ENCODE results near the gene PDXP.

Gene PDXP

GRCh38 chr22:37669586-37669985 is 11.1 kb downstream of the PDXP start:
- Histone ChIP-seq H3K9ac (ENCODE audit: low read length) (no peak overlapping the region), H3K36me3 (ENCODE audit: control insufficient read depth, low read depth, low read length) (peaks cover 19% of the 10 kb centered on the region), H3K27me3 (ENCODE audit: control insufficient read depth, insufficient read depth, low read length) (no peaks in the 10 kb centered on the region), H3K4me1 (ENCODE audit: control insufficient read depth, low read depth, low read length) (peaks cover 2% of the 10 kb centered on the region), H3K27ac (ENCODE audit: low read length) (no peak overlapping the region), H3K4me3 (ENCODE audit: low read length) (no peak overlapping the region), H3K9me3 (ENCODE audit: control insufficient read depth, low read depth, low read length) (no peaks in the 10 kb centered on the region)

GRCh38 chr22:37672206-37672919 is 13.8 kb downstream of the PDXP start:
- no peak overlapping the region for H3K9ac ChIP-seq (ENCODE audit: low read length)

DNA sequence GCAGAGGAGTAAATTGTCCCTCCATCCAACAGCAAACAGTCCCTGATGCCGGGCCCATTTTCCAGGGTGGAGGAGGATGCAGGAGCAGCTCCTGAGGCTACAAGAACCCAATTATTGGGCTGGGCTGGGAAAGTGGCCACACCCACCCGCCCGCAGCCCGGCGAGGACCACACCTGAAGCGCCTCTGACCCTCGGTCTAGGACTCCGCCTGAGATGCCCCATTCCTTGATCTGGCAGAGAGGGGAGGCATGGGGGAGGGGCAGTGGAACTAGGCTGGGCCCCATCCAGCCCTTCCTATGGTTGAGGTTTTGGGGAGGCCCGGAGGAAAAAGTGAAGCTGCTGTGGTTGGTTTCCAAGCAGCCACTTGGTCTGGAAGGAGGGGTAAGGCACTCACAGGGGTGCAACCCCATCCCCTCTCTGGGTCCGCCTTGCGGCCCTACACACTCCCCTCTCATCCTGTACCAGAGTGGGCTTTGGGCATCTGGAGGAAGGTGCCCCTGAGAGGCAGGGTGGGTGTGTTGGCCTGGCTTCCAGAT is 14.5 kb downstream of the PDXP start:
- no peak overlapping the region for H3K4me3 ChIP-seq (ENCODE audit: low read length)
- H3K9ac ChIP-seq (ENCODE audit: low read length), result no peak overlapping the region
- H3K27ac ChIP-seq (ENCODE audit: low read length), result no peak overlapping the region

More at GRCh38 chr22:37672206-37672919, 13.8 kb downstream of the PDXP start:
- Histone ChIP-seq H3K27ac (ENCODE audit: low read length) (no peak overlapping the region), H3K4me1 (ENCODE audit: control insufficient read depth, low read depth, low read length) (peaks cover 11% of the 10 kb centered on the region), H3K27me3 (ENCODE audit: control insufficient read depth, insufficient read depth, low read length) (no peaks in the 10 kb centered on the region), H3K4me3 (ENCODE audit: low read length) (no peak overlapping the region), H3K36me3 (ENCODE audit: control insufficient read depth, low read depth, low read length) (peaks cover 3% of the 10 kb centered on the region), H3K9me3 (ENCODE audit: control insufficient read depth, low read depth, low read length) (no peaks in the 10 kb centered on the region)

GRCh38 chr22:37674248-37674647 is 15.7 kb downstream of the PDXP start:
- H3K9me3 ChIP-seq (ENCODE audit: control insufficient read depth, low read depth, low read length), result no peaks in the 10 kb centered on the region
- no peak overlapping the region for H3K9ac ChIP-seq (ENCODE audit: low read length)
- H3K27ac ChIP-seq (ENCODE audit: low read length), result no peak overlapping the region
- H3K4me1 ChIP-seq (ENCODE audit: control insufficient read depth, low read depth, low read length), result peaks cover 8% of the 10 kb centered on the region
- no peak overlapping the region for H3K4me3 ChIP-seq (ENCODE audit: low read length)
- no peaks in the 10 kb centered on the region for H3K27me3 ChIP-seq (ENCODE audit: control insufficient read depth, insufficient read depth, low read length)
- H3K36me3 ChIP-seq (ENCODE audit: control insufficient read depth, low read depth, low read length), result peaks cover 3% of the 10 kb centered on the region

More for the DNA sequence above, 14.5 kb downstream of the PDXP start:
- Histone ChIP-seq H3K4me1 (ENCODE audit: control insufficient read depth, low read depth, low read length) (peaks cover 8% of the 10 kb centered on the region), H3K9me3 (ENCODE audit: control insufficient read depth, low read depth, low read length) (no peaks in the 10 kb centered on the region), H3K36me3 (ENCODE audit: control insufficient read depth, low read depth, low read length) (peaks cover 3% of the 10 kb centered on the region), H3K27me3 (ENCODE audit: control insufficient read depth, insufficient read depth, low read length) (no peaks in the 10 kb centered on the region)

GRCh38 chr22:37674951-37675929 is 16.7 kb downstream of the PDXP start, which contains the start of gene LGALS1:
TSS of gene LGALS1 (plus strand) at chr22:37675636. CDS start at chr22:37675703, 67 bp downstream.
- Histone ChIP-seq H3K9me3 (ENCODE audit: control insufficient read depth, low read depth, low read length) (no peaks in the 10 kb centered on the region), H3K9ac (ENCODE audit: low read length) (no peak within 1 kb of the TSS), H3K4me3 (ENCODE audit: low read length) (peak within 1 kb of the TSS; percentile 64), H3K4me1 (ENCODE audit: control insufficient read depth, low read depth, low read length) (peaks cover 8% of the 10 kb centered on the region), H3K27me3 (ENCODE audit: control insufficient read depth, insufficient read depth, low read length) (no peaks in the 10 kb centered on the region), H3K36me3 (ENCODE audit: control insufficient read depth, low read depth, low read length) (no peaks in the 10 kb centered on the region), H3K27ac (ENCODE audit: low read length) (no peak within 1 kb of the TSS)

DNA sequence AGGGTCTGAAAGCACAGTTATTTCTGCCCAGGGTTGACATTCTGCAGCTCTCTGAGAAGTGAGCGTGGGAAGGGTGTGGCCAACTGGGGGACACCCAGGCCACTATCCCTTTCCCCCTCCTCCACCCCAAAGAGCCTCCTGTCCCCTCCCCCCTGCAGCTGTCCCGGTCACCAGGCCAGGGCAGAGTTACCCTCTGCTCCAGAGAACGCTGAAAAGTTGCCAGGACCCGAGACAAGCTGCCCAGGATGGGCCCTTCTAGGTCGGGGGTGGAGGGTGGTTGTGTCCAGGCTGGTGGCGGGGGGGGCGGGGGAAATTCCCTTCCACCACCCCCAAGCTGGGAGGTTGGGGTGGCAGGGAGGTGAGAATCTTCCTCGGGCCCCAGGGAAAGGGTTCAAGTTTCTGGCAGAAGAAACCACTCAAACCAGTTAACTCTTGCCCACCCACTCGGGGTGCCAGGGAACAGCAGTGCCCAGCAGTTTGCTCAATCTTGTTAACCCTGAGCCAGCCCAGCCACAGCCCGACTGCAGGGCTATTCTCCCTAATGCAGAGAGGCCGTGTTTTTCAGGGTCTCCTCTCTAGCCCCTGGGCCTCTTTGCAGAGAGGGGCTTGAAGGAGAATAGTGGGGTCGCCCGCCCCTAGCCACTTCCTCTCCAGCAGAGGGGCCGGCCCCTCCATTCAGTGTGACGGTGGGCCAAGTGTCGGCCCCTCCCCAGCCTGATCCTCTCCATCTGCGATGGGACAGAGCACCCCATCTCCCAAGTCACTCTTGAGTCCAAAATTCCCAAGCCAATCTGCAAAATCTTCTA is 17.6 kb downstream of the PDXP start:
- Histone ChIP-seq H3K27me3 (ENCODE audit: control insufficient read depth, insufficient read depth, low read length) (no peaks in the 10 kb centered on the region), H3K4me1 (ENCODE audit: control insufficient read depth, low read depth, low read length) (peaks cover 8% of the 10 kb centered on the region), H3K27ac (ENCODE audit: low read length) (no peak overlapping the region), H3K36me3 (ENCODE audit: control insufficient read depth, low read depth, low read length) (no peaks in the 10 kb centered on the region), H3K9ac (ENCODE audit: low read length) (no peak overlapping the region), H3K4me3 (ENCODE audit: low read length) (peak overlapping the region; percentile 64), H3K9me3 (ENCODE audit: control insufficient read depth, low read depth, low read length) (no peaks in the 10 kb centered on the region)

GRCh38 chr22:37676736-37677492 is 18.4 kb downstream of the PDXP start:
- no peaks in the 10 kb centered on the region for H3K9me3 ChIP-seq (ENCODE audit: control insufficient read depth, low read depth, low read length)
- H3K4me3 ChIP-seq (ENCODE audit: low read length), result peak overlapping the region; percentile 64
- no peak overlapping the region for H3K27ac ChIP-seq (ENCODE audit: low read length)
- no peak overlapping the region for H3K9ac ChIP-seq (ENCODE audit: low read length)
- no peaks in the 10 kb centered on the region for H3K36me3 ChIP-seq (ENCODE audit: control insufficient read depth, low read depth, low read length)
- H3K27me3 ChIP-seq (ENCODE audit: control insufficient read depth, insufficient read depth, low read length), result no peaks in the 10 kb centered on the region
- H3K4me1 ChIP-seq (ENCODE audit: control insufficient read depth, low read depth, low read length), result peaks cover 8% of the 10 kb centered on the region

DNA sequence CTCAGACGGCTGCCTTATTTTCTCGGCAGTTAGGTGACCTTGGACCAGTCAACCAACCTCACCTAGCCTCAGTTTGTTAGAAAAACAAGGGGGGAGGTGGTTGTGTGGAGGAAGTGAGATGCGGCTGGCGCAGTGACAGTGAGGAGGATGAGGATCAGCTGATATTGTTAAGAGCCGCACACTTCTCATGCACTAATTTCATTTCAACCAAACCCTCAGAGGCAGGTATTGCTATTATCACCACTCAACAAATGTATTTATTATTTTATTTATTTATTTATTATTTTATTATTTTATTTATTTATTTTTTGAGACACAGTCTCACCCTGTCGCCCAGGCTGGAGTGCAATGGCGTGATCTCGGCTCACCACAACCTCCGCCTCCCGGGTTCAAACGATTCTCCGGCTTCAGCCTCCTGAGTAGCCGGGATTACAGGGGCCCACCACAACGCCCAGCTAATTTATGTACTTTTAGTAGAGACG is 19.0 kb downstream of the PDXP start:
- Histone ChIP-seq H3K36me3 (ENCODE audit: control insufficient read depth, low read depth, low read length) (no peaks in the 10 kb centered on the region), H3K9me3 (ENCODE audit: control insufficient read depth, low read depth, low read length) (no peaks in the 10 kb centered on the region), H3K9ac (ENCODE audit: low read length) (no peak overlapping the region), H3K4me3 (ENCODE audit: low read length) (peak overlapping the region; percentile 64), H3K27ac (ENCODE audit: low read length) (no peak overlapping the region), H3K4me1 (ENCODE audit: control insufficient read depth, low read depth, low read length) (peaks cover 8% of the 10 kb centered on the region), H3K27me3 (ENCODE audit: control insufficient read depth, insufficient read depth, low read length) (no peaks in the 10 kb centered on the region)

DNA sequence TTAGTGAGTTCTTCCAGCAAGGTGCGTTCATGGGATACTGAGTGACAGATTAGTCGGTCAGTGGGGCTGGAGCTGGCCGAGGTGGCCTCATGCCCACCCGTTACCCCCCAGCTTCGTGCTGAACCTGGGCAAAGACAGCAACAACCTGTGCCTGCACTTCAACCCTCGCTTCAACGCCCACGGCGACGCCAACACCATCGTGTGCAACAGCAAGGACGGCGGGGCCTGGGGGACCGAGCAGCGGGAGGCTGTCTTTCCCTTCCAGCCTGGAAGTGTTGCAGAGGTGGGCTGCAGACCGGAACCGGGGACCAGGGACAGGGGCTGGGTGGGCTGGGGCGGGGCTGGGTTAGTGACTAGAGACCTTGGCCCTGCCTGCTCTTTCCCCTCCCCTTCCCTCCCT is 19.8 kb downstream of the PDXP start:
- Histone ChIP-seq H3K9ac (ENCODE audit: low read length) (no peak overlapping the region), H3K36me3 (ENCODE audit: control insufficient read depth, low read depth, low read length) (no peaks in the 10 kb centered on the region), H3K4me1 (ENCODE audit: control insufficient read depth, low read depth, low read length) (peaks cover 8% of the 10 kb centered on the region), H3K27me3 (ENCODE audit: control insufficient read depth, insufficient read depth, low read length) (no peaks in the 10 kb centered on the region), H3K9me3 (ENCODE audit: control insufficient read depth, low read depth, low read length) (no peaks in the 10 kb centered on the region), H3K4me3 (ENCODE audit: low read length) (no peak overlapping the region), H3K27ac (ENCODE audit: low read length) (no peak overlapping the region)

- no peak overlapping the region for H3K27ac ChIP-seq (ENCODE audit: low read length)
- no peaks in the 10 kb centered on the region for H3K9me3 ChIP-seq (ENCODE audit: control insufficient read depth, low read depth, low read length)
- H3K36me3 ChIP-seq (ENCODE audit: control insufficient read depth, low read depth, low read length), result no peaks in the 10 kb centered on the region
- H3K4me1 ChIP-seq (ENCODE audit: control insufficient read depth, low read depth, low read length), result peaks cover 8% of the 10 kb centered on the region
- no peaks in the 10 kb centered on the region for H3K27me3 ChIP-seq (ENCODE audit: control insufficient read depth, insufficient read depth, low read length)
- no peak overlapping the region for H3K9ac ChIP-seq (ENCODE audit: low read length)
- no peak overlapping the region for H3K4me3 ChIP-seq (ENCODE audit: low read length)
These were observed 21.1 kb downstream of the PDXP start for GRCh38 chr22:37679670-37680069.

Measured in iPS-18a (cell line).